Measurements from ENCODE around the gene PHTF2.

Gene PHTF2

DNA sequence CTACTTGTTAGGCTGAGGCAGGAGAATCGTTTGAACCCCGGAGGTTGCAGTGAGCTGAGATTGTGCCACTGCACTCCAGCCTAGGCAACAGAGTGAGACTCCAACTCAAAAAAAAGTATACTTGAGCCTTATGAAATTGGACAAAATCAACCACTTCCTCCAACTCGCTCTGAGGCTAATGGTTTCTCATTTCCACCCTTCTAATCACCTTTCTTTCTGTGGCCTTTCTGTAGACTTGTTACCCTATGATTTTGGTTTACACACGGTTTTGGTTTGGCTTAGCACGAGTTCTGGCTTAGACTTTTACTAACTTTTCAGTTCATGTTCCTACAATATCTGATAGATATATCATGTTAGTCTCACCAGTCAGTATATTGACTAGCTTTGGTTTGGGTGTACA is 152.0 kb downstream of the PHTF2 start:
- no peak for DNase-seq (ENCODE audit: low read depth)
- TF ChIP-seq, protein P1, sequence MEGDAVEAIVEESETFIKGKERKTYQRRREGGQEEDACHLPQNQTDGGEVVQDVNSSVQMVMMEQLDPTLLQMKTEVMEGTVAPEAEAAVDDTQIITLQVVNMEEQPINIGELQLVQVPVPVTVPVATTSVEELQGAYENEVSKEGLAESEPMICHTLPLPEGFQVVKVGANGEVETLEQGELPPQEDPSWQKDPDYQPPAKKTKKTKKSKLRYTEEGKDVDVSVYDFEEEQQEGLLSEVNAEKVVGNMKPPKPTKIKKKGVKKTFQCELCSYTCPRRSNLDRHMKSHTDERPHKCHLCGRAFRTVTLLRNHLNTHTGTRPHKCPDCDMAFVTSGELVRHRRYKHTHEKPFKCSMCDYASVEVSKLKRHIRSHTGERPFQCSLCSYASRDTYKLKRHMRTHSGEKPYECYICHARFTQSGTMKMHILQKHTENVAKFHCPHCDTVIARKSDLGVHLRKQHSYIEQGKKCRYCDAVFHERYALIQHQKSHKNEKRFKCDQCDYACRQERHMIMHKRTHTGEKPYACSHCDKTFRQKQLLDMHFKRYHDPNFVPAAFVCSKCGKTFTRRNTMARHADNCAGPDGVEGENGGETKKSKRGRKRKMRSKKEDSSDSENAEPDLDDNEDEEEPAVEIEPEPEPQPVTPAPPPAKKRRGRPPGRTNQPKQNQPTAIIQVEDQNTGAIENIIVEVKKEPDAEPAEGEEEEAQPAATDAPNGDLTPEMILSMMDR (IDR thresholded peaks at IDR 0.05; ENCODE audit: insufficient read depth, low read depth, low read length, missing control alignments), result no peak
- no peak overlapping the region for H3K4me3 ChIP-seq (ENCODE audit: low read length)

DNA sequence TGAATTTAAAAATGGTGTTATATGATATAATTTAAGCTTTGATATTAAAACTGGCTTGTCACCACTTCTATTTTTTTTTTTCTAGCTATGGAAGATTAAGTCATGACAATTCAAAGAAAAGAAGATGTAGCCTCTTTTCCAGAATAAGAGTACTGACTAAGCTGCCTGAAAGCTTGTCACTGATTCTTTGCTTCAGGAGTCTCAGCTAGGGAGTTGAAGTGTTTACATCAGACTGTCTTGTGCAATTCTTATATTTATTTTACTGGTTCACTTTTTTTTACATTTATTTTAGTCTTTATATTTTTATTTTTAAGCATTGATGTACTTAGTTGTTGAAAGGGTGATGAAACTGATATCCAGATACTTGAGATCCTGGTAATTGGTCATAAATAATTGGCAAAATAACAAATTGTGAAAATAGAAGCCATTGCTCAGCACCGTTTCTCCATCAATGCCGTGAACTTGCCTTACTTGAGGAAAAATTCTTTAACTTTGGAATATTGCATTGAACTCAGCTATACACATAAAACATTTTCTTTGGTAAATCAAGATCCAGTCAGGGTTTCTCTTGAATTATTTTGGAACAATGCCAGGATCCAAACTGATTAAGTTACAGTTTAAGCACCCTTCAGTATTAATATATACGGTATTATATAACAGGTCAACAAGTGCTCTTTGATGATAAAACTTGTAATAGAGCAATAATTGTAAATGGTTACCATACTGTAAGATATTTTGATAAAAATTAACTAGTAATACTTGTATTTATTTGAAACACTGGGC is 156.4 kb downstream of the PHTF2 start:
- no peak overlapping the region for H3K4me3 ChIP-seq (ENCODE audit: low read length)
- DNase-seq (ENCODE audit: low read depth), result no peak
- TF ChIP-seq, protein P1 (IDR thresholded peaks at IDR 0.05; ENCODE audit: insufficient read depth, low read depth, low read length, missing control alignments), result no peak

DNA sequence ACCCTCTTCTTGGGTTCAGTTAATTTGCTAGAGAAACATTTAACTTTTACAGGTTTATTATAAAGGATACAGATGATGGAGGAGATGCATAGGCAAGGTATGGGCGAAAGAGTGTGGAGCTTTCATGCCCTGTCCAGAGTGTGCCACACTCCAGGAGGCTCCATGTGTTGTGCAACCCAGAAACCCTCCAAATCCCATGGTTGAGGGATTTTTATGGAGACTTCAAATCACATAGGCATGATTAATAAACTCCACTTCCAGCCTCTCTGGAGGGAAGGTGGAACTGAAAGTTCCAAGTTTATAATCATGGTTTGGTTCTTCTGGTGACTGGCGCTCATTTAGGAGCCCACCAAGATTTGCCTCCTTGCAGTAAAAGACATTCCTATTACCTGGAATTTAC is 159.9 kb downstream of the PHTF2 start:
- H3K4me3 ChIP-seq (ENCODE audit: low read length), result no peak overlapping the region
- no peak for DNase-seq (ENCODE audit: low read depth)
- TF ChIP-seq, protein P1 (IDR thresholded peaks at IDR 0.05; ENCODE audit: insufficient read depth, low read depth, low read length, missing control alignments), result no peak

DNA sequence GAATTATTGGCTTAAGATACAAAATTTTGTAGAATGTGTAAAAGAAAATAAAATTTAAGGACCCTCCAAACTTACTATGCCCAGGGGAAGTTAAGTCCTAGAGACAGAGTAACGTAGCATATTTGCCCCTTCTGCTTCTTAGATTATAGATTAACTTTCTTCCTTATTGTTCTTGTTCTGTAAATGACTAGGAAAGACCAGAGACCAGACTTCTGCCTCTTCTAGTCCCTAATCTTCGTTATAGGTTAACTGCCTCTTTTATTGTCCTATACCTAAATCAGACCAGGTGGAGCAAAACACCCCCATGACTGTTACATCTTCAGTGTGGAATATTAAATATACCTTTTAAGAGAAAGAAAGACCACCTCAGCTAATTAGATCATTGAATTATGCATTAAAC is 160.5 kb downstream of the PHTF2 start:
- DNase-seq (ENCODE audit: low read depth), result no peak
- H3K4me3 ChIP-seq (ENCODE audit: low read length), result no peak overlapping the region
- TF ChIP-seq, protein P1 (IDR thresholded peaks at IDR 0.05; ENCODE audit: insufficient read depth, low read depth, low read length, missing control alignments), result no peak

DNA sequence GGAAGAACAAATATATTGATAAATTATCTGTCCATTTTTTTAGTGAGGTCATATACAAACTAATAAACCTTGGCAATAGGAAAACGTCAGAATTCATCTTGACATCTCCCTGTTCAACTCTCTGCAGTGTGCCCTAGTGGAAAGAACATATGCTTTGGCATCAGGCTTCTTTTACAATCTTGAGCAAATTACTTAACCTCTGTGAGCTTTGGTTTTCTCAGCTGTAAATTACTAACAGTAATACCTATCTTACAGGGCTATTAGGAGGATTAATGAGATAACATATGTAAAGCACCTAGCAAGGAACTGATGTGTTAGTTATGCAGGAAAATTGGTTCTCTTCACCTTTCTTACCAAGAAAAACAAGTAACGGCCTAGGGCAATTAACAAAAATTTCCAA is 161.8 kb downstream of the PHTF2 start:
- DNase-seq (ENCODE audit: low read depth), result no peak
- TF ChIP-seq, protein P1 (IDR thresholded peaks at IDR 0.05; ENCODE audit: insufficient read depth, low read depth, low read length, missing control alignments), result no peak
- H3K4me3 ChIP-seq (ENCODE audit: low read length), result no peak overlapping the region

DNA sequence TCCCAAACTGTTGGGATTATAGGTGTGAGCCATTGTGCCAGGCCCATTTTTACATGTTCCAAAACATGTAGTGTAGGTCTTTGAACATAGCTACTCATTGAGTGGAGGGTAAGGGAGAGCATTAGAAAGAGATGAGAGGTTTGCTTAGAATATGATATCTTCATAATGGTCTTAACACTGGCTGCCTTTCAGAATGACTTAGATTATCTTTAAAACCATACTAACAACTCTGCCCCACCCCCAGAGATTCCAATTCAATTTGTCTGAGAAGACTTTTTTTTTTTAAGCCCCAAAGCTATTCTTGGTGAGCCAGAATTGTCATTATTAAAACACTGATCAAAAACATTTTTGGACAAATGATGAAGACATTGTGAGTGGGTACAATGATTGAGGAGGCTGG is 168.9 kb downstream of the PHTF2 start:
- DNase-seq (ENCODE audit: low read depth), result no peak
- no peak overlapping the region for H3K4me3 ChIP-seq (ENCODE audit: low read length)
- TF ChIP-seq, protein P1 (IDR thresholded peaks at IDR 0.05; ENCODE audit: insufficient read depth, low read depth, low read length, missing control alignments), result no peak

DNA sequence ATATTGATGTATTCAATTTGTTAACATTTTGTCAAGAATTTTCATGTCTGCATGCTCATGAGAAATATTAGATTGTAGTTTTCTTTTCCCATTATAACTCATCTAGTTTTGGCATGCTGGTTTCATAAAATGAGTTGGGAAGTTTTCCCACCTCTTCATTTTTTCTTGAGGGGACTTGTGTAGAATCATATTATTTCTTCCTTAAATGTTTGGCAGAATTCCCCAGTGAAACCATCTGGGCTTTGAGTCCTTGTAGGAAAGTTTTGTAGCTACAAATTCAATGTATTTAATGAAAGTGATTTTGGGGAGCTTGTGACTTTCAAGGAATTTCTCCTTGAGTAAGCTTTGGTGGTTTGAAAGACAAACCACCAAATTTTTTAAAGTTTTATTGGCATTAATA is 173.2 kb downstream of the PHTF2 start:
- no peak for DNase-seq (ENCODE audit: low read depth)
- TF ChIP-seq, protein P1 (IDR thresholded peaks at IDR 0.05; ENCODE audit: insufficient read depth, low read depth, low read length, missing control alignments), result no peak
- H3K4me3 ChIP-seq (ENCODE audit: low read length), result no peak overlapping the region

Data from epithelial cell of esophagus (primary cell).